ENCODE results near the gene BSN.

- TF ChIP-seq POLR2AphosphoS5 (IDR thresholded peaks at IDR 0.05; ENCODE audit: low read depth, low read length) (no peak), POLR2A (IDR thresholded peaks at IDR 0.05; ENCODE audit: low read depth, low read length) (no peak), PAX5 (IDR thresholded peaks at IDR 0.05; ENCODE audit: insufficient read depth, low read length, severe bottlenecking) (no peak), TAF1 (IDR thresholded peaks at IDR 0.05; ENCODE audit: low read depth, low read length) (no peak)
Measured at GRCh38 chr3:49554633-49555265, 472 bp downstream of the BSN start.

All from GM12891 (cell line).